Amygdala (tissue), 56 donors: ENCODE data around the gene GSE1.
A peak's percentile ranks its signal among the peaks of the same experiment; 100 is the strongest.

Source experiments
- DNase-seq, 56 donors: peaks; one replicate each; lab custom pipeline; 2025; lab: John Stamatoyannopoulos, UW

Gene GSE1

GRCh38 chr16:85573696-85574641 is 39.2 kb upstream of the GSE1 start:
- peak in 36 of 56 donors; percentile 21 to 75 (median 41) for DNase-seq

- DNase-seq: no peak
Observed at GRCh38 chr16:85574672-85575475, 38.2 kb upstream of the GSE1 start.

GRCh38 chr16:85575920-85576319 is 37.2 kb upstream of the GSE1 start:
- DNase-seq: no peak

- DNase-seq: no peak
Observed at GRCh38 chr16:85576944-85577343, 36.2 kb upstream of the GSE1 start.

- DNase-seq: no peak
Observed at GRCh38 chr16:85577899-85578598, 35.1 kb upstream of the GSE1 start.

- DNase-seq: no peak
Observed at GRCh38 chr16:85578599-85578948, 34.5 kb upstream of the GSE1 start.

GRCh38 chr16:85579191-85579590 is 33.9 kb upstream of the GSE1 start:
- DNase-seq: peak in 1 of 56 donors; percentile 17

GRCh38 chr16:85579923-85580580 is 33.1 kb upstream of the GSE1 start:
- no peak for DNase-seq

- no peak for DNase-seq
Observed at GRCh38 chr16:85580684-85581083, 32.4 kb upstream of the GSE1 start.

- peak in 1 of 56 donors; percentile 12 for DNase-seq
Observed at GRCh38 chr16:85582229-85582991, 30.7 kb upstream of the GSE1 start.

- peak in 2 of 56 donors; percentile 8 to 12 for DNase-seq
Observed at GRCh38 chr16:85583491-85584181, 29.5 kb upstream of the GSE1 start.

GRCh38 chr16:85584267-85584666 is 28.9 kb upstream of the GSE1 start:
- DNase-seq: no peak

GRCh38 chr16:85584819-85585282 is 28.3 kb upstream of the GSE1 start:
- no peak for DNase-seq

- DNase-seq: no peak
Observed at GRCh38 chr16:85585711-85586110, 27.4 kb upstream of the GSE1 start.

- DNase-seq: peak in 34 of 56 donors; percentile 10 to 72 (median 40)
Observed at GRCh38 chr16:85586380-85587104, 26.6 kb upstream of the GSE1 start.

GRCh38 chr16:85587762-85588556 is 25.2 kb upstream of the GSE1 start:
- DNase-seq: no peak
